ENCODE results near the gene AQP4.

The AQP4 gene

DNA sequence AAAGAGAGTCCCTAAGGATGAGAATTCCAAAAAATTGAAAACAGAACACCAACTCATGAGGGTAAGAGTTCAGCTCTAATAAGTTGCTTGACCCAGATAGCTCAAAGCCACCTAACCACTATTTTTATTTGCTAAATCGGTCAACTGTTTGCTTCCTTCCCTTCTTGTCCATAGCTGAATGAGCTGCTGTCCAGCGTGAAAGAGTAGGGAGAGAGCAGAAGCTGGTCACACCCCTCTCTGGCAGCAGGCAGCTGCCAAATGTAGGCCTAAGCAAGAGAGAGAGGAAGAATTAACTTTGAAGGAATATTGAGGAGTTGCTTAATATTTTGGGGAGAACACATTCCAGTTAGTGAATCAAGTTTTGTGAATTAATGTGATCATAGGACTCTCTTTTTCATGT lies 25.9 kb downstream of the AQP4 start:
- DNase-seq: no peak

DNA sequence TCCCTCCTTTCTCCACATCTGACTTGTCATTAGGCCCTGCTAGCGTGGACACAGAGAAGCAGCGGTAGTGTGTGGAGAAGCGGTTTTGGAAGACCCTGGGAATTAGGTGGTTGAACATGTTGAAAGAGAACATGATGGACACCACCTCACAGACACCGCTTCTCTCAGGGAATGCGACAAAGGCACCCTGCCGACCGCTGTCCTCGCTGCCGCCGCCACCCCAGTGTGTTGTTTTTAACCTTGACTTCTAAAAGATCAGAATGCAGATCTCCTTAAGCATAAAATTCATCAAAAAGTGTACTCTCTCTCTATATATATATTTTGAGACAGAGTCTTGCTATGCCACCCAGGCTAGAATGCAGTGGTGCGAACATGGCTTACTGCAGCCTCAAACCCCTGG lies 33.2 kb downstream of the AQP4 start:
- DNase-seq: no peak

DNA sequence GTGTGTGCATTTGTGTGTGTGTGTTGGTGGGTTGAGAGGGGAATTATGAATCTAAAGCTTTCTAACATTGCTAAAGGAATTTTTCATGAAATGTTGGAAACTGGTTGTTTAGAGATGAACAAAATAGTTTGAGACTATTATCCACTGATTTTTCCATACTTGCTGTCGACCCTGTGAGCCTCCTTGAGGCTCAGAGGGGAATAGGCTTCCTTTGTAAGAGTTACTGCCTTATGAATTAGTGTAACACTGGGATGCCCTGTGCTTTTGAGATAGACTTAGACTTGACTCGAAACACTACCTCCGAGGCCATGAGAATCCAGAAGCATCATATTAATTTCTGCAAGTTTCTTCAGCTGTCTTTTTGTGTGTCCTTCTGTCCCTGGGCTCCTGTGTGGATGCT lies 37.9 kb downstream of the AQP4 start:
- no peak for DNase-seq

DNA sequence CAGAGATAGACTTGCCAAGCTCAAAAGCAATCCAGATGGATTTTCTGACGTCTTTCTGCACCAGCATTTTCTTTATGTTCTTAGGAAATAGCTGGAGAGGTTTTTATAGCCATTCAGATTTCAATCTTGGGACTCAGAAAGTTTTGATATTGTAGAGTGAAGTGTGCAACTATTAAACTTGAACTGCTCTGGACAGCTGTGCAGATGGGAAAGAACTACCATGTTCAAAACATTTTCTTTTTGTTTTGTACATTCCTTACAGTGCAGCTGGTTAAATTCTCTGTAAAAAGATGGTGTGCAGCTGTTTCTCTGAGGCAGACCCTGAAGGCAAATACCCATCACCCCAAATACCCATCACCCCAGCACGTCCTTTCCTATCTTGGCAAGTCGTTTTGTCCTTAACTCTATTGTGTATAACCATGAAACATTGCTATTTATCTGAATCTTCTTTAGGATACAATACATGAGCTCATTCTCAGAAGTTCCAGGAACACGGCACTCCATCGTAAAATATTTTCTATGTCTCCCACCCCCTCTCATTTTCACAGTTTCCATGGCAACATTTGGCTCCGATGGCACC lies 38.8 kb downstream of the AQP4 start:
- DNase-seq: no peak

DNA sequence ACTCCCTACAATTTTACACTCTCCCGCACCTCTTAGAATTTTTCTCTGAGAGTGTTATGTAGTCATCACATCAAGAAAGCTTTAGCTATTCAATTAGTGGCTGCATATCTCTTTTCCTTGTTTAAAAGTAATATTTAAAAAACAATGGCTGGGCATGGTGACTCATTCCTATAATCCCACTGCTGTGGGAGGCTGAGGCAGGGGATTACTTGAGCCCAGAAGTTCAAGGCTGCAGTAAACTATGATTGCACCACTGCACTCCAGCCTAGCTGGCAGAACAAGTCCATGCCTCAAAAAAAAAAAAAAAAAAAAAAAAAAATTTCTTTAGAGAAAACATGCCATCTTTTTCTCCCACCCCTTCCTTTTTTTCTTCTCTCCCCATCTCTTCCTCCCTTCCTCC lies 44.3 kb downstream of the AQP4 start:
- DNase-seq: no peak

DNA sequence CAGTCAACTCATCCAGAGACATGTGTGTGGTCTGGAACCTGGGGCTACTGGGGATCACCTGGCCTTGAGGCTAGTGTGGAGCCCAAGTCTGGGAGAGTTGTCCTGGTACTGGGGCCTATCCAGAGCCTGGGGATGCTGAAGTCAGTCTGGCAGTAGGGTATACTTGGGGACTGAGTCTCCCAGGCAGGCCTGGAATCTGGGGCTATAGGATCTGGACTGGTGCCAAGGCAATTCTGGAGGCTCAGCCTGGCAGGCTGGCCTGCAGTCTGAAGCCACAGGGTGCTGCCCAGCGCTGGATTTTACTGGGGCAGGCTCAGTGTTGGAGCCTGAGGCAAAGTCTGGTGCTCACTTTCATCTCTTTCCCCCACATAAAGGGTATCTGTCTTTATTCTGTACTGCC lies 46.5 kb downstream of the AQP4 start:
- no peak for DNase-seq

DNA sequence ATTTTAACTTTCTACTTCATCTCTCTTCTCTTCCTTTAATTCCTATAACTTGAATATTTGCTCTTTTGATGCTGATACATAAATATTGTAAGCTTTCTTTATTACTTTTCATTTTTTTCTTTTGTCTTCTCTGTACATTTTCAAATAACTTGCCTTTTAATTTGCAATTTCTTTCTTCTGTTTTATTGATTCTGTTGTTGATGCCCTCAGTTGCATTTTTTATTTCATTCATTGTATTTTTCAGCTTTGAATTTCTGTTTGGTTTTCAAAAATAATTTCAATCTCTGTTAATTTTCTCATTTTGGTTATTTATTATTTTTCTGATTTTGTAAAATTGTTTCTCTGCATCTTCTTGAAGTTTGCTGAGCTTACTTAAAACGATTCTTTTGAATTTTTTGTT lies 47.0 kb downstream of the AQP4 start:
- DNase-seq: no peak

DNA sequence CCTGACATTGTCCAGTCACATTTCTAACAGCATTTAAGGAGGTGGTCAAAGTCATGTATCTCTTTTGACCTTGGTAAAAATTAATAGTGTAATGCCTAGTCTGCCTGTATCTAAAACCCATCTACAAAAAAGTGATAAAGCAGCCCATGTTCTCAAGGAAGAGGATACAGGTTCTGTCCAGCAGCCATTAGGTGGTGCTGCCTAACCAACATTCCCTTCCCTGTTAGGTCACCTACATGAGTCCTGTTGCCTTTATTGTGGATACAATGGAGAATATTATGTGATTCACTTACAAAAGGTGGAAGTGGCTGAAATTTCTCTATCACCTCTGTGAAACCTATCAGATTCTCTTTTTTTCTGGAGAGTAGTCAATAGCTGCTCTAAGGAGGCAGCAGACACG lies 52.5 kb downstream of the AQP4 start:
- DNase-seq: no peak

DNA sequence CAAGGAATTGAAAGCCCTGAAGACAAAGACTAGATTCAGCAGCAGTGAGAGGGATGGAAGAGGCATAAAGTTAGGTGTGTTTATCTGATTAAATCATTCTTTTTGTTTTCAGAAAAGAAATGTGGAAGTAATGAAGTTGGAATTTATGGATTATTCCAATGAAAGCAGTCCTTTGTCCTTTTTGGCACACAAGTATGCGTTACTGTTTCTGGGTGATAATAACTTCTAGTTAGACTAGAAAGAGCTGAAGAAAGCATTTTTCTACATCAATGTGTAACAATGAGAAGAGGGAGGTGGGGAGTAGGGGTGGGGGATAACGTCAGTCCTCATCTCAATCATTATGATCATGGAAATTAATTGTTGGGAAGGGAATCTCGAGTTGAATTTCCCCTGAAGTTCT lies 53.0 kb downstream of the AQP4 start:
- no peak for DNase-seq

DNA sequence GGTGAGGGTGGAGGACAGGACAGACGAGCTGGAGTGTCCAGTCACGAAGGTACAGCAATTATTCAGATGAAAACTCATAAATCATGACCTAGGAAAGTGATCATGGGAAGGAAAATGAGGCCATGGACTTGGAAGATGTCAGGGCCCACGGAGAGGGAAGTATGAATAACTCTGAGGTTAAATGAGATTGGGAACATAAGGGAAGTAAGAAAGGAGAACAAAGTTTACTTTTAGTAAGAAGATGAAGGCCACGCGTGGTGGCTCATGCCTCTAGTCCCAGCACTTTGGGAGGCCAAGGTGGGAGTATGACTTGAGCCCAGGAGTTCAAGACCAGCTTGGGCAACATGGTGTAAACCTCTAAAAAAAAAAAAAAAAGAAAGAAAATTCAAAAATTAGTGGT lies 56.2 kb downstream of the AQP4 start:
- DNase-seq: no peak

DNA sequence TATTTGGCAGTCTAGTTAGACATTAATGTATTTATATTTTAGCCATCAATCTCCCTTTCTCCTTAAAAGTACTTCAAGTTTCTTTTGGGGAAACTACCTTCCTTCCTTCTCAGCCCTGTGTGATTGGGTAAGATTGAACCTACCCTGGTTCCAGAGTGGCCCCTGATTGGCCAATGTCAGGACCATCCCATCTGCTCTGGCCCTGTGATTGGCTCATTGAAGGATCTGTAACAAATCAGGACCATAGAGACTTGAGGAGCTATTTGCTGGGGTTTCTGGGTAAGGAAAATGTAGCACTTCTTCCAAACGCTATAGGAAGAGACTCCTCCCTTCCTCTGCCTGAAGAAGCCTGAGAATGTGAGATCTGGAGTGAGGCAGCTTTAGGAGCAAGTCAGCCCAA lies 59.3 kb downstream of the AQP4 start:
- DNase-seq: no peak

DNA sequence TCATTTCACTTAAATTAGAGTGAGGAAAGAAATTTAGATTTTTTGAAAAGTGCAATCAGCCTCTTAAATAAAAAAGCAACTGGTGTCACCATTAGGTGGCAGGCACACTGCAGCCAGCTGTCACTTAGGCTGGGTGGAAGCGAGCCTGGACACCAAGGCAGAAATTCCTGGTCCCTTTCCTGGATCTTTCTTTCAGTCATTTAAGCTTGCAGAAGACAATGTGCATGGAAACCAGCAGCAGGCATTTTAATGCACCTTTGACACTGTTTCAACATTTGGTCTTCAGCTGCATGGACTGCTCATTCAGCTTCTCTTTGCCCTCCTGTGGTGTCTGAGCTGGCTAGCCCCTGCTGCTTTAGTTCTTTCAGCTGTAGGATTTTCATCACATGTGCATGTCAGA lies 61.0 kb downstream of the AQP4 start:
- DNase-seq: no peak

DNA sequence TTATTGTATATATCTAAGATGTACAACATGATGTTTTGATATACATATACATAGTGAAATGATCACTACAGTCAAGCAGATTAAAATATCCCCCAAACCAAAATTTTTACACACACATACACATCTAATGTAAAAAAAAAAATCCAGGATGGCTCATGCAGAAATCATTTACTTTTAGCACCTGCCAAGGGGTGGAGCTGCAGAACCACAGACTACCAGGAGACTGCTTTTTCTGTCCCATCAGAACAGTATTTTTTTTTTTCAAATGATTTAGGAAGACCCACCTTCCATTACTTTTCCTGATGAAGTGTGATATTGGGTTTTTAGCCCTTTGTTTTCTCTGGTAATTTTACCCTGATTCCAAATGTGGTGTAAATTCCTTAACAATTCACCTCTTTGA lies 61.9 kb downstream of the AQP4 start:
- no peak for DNase-seq

DNA sequence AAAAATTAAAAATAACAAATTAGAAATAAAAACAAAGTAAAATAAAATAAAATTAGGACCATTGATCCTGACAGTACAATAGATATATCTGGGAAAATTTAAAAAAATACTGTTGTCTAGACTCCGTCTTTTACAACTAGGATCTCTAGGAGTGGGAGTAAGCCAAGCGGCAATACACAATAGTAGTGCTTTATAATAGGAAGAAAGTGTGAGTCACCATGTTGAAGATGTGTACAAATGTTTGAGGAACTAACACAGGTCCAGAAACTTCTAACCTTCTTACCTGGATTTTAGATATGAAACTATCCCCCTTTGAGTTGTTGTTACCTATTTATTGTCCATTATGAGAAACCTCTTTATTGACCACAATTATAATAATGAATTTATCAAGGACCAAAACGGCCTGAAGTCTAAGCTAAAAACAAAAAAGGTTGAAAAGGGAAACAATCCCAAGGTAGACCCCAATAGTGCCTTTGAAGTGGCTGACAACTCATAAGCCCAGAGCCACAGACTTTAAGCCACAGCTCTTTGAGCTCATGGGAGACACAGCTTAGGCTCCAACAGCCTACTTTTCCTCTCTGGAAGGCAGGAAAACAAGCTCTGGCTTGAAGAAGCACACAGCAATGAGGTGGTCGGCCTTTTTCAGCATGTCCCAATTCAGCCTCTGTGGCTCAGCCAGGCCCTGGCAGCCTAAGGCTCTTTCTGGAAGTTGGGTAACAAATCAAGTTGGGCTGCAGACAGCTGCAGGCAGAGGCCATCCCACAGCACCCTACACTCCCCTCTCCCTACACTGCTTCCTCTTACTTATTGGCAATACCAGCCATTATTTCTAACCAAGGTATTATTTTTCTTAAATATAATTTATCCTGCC lies 62.9 kb downstream of the AQP4 start:
- no peak for DNase-seq

All from CD4-positive, alpha-beta T cell treated with Interleukin-17A for 4 hours (primary cell).